Measurements from ENCODE around the gene PCBP3.

The PCBP3 gene

DNA sequence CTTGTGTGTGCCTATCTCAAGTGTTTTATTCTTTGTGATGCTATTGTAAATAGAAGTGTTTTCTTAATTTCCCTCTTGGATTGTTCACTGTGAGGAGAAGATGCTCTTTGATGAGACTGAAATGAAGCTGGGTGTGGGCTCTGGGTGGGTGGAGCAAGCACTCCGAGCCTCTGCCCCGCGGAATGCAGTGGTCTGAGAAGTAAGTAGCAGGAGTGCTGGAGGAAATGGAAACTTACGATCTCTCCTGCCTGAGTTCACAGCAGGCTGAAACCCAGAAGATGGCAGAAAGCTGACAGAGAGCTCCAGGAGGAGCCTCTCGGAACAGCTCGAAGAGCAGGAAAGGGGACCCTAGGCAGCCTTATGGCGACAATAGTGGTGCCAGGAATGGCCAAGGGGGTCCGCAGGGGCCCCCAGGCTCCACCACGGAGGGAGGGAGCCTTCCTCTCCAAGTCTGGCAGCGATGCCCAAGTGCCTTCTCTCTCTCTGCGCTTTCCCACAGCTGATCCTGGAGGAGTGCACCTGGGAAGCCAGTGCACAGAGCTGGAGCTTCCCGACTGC, 211.2 kb downstream of the PCBP3 start:
- no peak overlapping the region for H3K27ac Mint-ChIP-seq
- no peaks in the 10 kb centered on the region for H3K9me3 Mint-ChIP-seq
- no peak overlapping the region for H3K4me3 Mint-ChIP-seq
- H3K4me1 Mint-ChIP-seq, result peaks cover 8% of the 10 kb centered on the region
- ATAC-seq (no peak), DNase-seq (no peak)
- peaks cover 44% of the 10 kb centered on the region for H3K27me3 Mint-ChIP-seq

- H3K4me1 Mint-ChIP-seq, result peaks cover 8% of the 10 kb centered on the region
- DNase-seq, result no peak
- no peak overlapping the region for H3K27ac Mint-ChIP-seq
- H3K4me3 Mint-ChIP-seq, result no peak overlapping the region
- H3K27me3 Mint-ChIP-seq, result peaks cover 38% of the 10 kb centered on the region
- ATAC-seq, result no peak
- H3K9me3 Mint-ChIP-seq, result no peaks in the 10 kb centered on the region
Measured at GRCh38 chr21:45855248-45855811, 211.8 kb downstream of the PCBP3 start.

GRCh38 chr21:45856442-45856841, 212.9 kb downstream of the PCBP3 start:
- ATAC-seq, result no peak
- peaks cover 8% of the 10 kb centered on the region for H3K4me1 Mint-ChIP-seq
- DNase-seq, result no peak
- H3K9me3 Mint-ChIP-seq, result no peaks in the 10 kb centered on the region
- H3K4me3 Mint-ChIP-seq, result no peak overlapping the region
- peaks cover 32% of the 10 kb centered on the region for H3K27me3 Mint-ChIP-seq
- no peak overlapping the region for H3K27ac Mint-ChIP-seq

GRCh38 chr21:45856906-45857305, 213.4 kb downstream of the PCBP3 start:
- no peak for ATAC-seq
- no peak for DNase-seq
- no peak overlapping the region for H3K4me3 Mint-ChIP-seq
- H3K27me3 Mint-ChIP-seq, result peaks cover 30% of the 10 kb centered on the region
- peaks cover 8% of the 10 kb centered on the region for H3K4me1 Mint-ChIP-seq
- no peak overlapping the region for H3K27ac Mint-ChIP-seq
- H3K9me3 Mint-ChIP-seq, result no peaks in the 10 kb centered on the region

DNA sequence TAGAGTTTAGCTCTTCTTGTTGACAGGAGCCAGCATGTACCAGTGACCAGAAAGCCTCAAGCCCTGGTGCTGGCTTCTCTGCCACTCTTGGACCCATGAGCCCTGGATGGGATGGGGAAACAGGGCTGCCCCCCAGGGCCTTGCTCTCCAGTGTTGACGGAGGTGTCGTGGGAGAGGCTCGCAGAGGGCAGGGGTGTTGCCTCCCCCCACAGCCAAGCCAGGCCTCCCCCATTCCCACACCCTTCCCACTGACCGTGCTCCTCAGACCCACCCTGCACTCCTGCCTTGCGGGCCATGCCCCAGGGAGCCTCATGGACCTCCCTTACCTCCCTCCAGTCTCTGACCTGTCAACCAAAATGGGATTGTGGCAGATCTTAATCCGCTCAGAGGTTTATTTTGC, 214.2 kb downstream of the PCBP3 start:
- peaks cover 8% of the 10 kb centered on the region for H3K4me1 Mint-ChIP-seq
- H3K27me3 Mint-ChIP-seq, result peaks cover 27% of the 10 kb centered on the region
- peak overlapping the region in 1 of 2 donors; percentile 45 for H3K27ac Mint-ChIP-seq
- no peak for ATAC-seq
- H3K9me3 Mint-ChIP-seq, result no peaks in the 10 kb centered on the region
- H3K4me3 Mint-ChIP-seq, result no peak overlapping the region
- DNase-seq, result no peak

GRCh38 chr21:45858180-45858579, 214.7 kb downstream of the PCBP3 start:
- Mint-ChIP-seq H3K27me3 (peaks cover 23% of the 10 kb centered on the region), H3K4me3 (no peak overlapping the region), H3K27ac (peak overlapping the region in 1 of 2 donors; percentile 90), H3K9me3 (no peaks in the 10 kb centered on the region), H3K4me1 (peaks cover 8% of the 10 kb centered on the region)
- DNase-seq, result no peak
- no peak for ATAC-seq

- no peak for DNase-seq
- no peaks in the 10 kb centered on the region for H3K9me3 Mint-ChIP-seq
- H3K27ac Mint-ChIP-seq, result peak overlapping the region; percentile 58 to 71
- no peak for ATAC-seq
- peaks cover 23% of the 10 kb centered on the region for H3K27me3 Mint-ChIP-seq
- no peak overlapping the region for H3K4me3 Mint-ChIP-seq
- H3K4me1 Mint-ChIP-seq, result peaks cover 8% of the 10 kb centered on the region
Measured at GRCh38 chr21:45859041-45859761, 215.7 kb downstream of the PCBP3 start.

DNA sequence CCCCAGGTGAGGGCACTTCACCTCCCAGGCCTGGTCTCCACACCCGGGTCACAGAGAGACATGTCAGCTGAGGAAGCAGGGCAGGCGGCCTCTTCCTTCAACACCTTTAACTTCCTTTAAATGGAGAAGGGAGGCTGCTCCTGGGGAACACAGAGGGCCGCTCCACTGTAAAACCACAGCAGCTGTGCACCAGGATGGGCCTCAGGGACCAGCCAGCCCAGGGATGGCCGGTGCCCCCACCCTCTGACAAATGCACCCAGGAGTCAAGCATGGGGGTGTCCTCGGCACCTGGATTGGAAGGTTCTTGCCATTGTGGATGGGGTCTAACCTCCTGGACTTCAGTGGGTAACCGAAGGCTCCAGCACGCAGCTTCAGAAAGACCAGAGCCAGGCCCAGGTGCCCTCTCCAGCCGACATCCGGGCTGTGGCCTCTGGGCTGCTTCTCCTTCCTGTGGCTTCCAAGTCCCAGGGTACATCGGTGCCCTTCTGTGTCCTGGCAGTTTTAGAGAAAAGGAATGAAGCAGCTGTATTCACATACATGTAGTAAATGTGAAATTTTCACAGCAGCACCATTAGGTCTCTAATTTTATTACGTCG, 216.3 kb downstream of the PCBP3 start:
- Mint-ChIP-seq H3K27me3 (peaks cover 20% of the 10 kb centered on the region), H3K9me3 (no peaks in the 10 kb centered on the region), H3K27ac (peak overlapping the region; percentile 58 to 71)

DNA sequence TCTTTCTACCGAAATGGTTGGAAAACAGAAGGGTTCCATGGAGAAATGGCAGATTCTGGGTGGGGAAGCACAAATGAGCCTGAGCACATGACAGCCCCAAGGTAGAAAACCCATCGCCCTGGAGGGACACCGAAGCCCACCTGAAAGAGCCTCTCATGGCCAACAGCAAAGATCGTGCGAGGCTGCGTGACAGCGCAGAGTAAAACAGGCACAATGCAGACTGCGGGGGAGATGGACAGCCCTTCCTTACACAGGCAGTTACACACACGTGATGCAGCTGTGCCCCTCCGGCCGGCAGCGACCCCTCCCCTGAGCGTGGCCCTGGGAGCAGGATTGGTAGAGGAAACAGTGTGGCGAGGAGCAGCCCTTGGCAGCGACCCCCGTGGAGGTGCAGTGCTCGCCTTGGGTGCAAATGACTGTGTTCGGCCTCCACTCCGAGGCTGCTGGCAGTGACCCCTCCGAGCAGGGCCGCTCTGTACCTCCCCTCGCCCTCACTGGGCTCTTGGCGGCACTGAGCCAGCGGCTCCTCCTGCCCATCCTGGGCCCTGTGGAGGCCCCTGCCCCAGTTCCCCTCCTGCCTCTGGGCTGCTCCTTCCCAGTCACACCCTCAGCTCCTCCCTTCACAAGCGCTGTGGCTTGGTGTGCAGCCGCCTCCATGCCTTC, 217.1 kb downstream of the PCBP3 start:
- ATAC-seq (no peak), DNase-seq (no peak)
- Mint-ChIP-seq H3K4me1 (peaks cover 8% of the 10 kb centered on the region), H3K27me3 (peaks cover 15% of the 10 kb centered on the region), H3K4me3 (no peak overlapping the region), H3K27ac (no peak overlapping the region), H3K9me3 (no peaks in the 10 kb centered on the region)

More for the DNA sequence above, 216.3 kb downstream of the PCBP3 start:
- no peak for ATAC-seq
- DNase-seq, result no peak
- Mint-ChIP-seq H3K4me1 (peaks cover 8% of the 10 kb centered on the region), H3K4me3 (no peak overlapping the region)

DNA sequence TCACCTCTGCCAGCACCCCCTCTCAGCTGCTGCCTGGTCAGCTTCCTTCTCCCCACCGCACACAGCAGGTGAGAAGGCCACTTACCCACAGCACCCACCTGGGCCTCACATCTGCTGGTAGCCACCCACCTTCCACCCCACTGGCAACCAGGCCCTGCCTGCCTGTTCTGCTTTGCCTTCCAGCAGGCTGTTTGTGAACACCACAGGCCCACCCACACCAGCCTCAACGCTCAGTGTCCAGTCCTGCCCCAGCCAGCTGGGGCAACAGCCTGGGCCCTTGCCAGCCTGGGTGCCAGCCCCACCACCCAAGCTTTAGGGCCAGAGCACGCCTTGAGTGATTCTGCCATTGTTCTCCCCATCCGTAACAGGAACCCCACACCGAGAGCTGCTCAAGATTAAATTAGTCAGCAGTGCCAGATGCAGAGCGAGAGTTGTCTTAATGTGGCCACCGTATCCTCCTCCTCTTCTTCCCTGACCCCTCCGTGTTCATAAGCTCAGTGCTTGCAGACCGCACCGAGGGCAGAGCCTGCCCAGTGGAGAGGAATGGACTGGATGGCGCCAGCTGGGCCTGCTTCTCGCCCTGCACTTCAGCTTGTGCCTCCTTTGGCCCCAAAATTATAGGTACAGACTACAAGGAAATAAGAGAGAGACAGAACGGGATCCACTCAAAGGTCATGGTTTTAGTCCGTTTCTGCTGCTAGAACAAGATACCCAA, 217.8 kb downstream of the PCBP3 start:
- no peak for ATAC-seq
- Mint-ChIP-seq H3K4me3 (no peak overlapping the region), H3K9me3 (no peaks in the 10 kb centered on the region), H3K27ac (peak overlapping the region in 1 of 2 donors; percentile 31), H3K27me3 (peaks cover 15% of the 10 kb centered on the region), H3K4me1 (peaks cover 8% of the 10 kb centered on the region)
- DNase-seq, result no peak

DNA sequence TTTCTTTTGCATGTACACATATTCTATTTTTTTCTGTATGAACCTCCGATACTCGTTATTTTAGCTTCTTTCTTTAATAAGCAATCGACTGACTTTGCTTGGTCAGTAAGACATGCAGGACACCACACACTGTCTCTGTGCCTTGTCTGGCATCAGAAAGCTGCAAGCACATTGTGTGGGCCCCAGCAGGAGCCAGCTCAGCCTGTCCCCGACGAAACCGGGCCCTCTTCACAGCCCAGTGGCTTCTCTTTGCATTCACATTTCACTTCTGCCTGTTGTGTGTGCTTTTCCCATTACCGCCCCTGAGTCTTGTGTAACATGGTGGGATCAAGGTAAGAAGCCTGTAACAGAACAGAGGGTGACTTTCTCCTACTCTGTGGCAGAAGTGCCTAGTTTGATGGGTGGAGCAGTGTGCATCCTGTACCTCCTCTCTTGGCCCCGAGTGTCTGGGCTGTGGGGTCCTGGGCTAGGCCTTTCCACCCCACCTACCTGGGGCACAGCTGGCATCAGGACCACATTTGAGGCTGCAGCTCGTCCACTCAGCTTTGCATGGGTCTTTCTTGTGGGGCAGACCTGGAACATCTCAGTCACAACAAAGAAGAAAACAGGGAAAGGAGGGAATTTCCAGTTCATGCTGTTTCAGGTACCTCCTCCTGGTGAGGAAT, 219.2 kb downstream of the PCBP3 start:
- no peak overlapping the region for H3K4me3 Mint-ChIP-seq
- no peaks in the 10 kb centered on the region for H3K9me3 Mint-ChIP-seq
- ATAC-seq, result no peak
- H3K4me1 Mint-ChIP-seq, result peaks cover 13% of the 10 kb centered on the region
- DNase-seq, result no peak
- H3K27ac Mint-ChIP-seq, result peak overlapping the region in 1 of 2 donors; percentile 46
- peaks cover 13% of the 10 kb centered on the region for H3K27me3 Mint-ChIP-seq

- ATAC-seq, result no peak
- no peak overlapping the region for H3K27ac Mint-ChIP-seq
- no peak overlapping the region for H3K4me3 Mint-ChIP-seq
- H3K4me1 Mint-ChIP-seq, result peaks cover 13% of the 10 kb centered on the region
- no peak for DNase-seq
- H3K27me3 Mint-ChIP-seq, result peaks cover 7% of the 10 kb centered on the region
- no peaks in the 10 kb centered on the region for H3K9me3 Mint-ChIP-seq
Measured at GRCh38 chr21:45863267-45863666, 219.7 kb downstream of the PCBP3 start.

DNA sequence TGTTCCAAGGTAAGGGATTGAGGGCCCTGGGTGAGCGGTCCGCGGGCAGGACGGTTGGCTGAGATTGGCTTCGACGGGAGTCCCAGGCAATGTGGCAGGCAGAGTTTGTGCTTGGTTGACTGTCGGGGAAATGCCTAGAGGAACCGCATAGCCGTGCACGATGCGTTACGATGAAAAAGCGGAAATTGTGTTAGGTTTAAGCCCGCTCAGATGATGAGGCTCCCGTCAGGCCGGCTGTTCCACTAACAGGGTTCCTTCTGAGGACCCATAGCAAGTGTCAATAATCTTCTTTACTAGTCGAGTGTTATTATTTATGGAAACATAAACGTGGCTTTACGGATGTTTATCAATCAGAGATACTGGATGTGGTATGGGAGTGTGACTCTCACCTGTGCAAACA, 220.2 kb downstream of the PCBP3 start:
- ATAC-seq, result no peak
- peaks cover 9% of the 10 kb centered on the region for H3K4me1 Mint-ChIP-seq
- H3K27ac Mint-ChIP-seq, result no peak overlapping the region
- peaks cover 2% of the 10 kb centered on the region for H3K27me3 Mint-ChIP-seq
- DNase-seq, result no peak
- H3K4me3 Mint-ChIP-seq, result no peak overlapping the region
- H3K9me3 Mint-ChIP-seq, result no peaks in the 10 kb centered on the region

- Mint-ChIP-seq H3K27ac (no peak overlapping the region), H3K4me3 (no peak overlapping the region), H3K9me3 (no peaks in the 10 kb centered on the region), H3K27me3 (no peaks in the 10 kb centered on the region), H3K4me1 (peaks cover 6% of the 10 kb centered on the region)
- DNase-seq (no peak), ATAC-seq (no peak)
Measured at GRCh38 chr21:45864436-45864835, 220.9 kb downstream of the PCBP3 start.

Measured in stimulated activated naive CD8-positive, alpha-beta T cell treated with anti-CD3 and anti-CD28 coated beads, Interleukin-15, amount 100 ng/mL, for 72 hours (primary cell).